ENCODE measurements around the gene FAM83C. TPM values are rescaled to one million over a fixed set of nuclear protein-coding genes. Genes with fewer than 3 reads are reported as not detected.
"Not testable (repeated sequence)": the region's sequence is repeated elsewhere in the genome, so short reads cannot be mapped to it uniquely, and the experiment has no call there.

Gene FAM83C
- total RNA-seq, 1 experiment from 2014 or later, result not detected

GRCh38 chr20:35253010-35253409 is 39.2 kb downstream of the FAM83C start:
- H3K36me3 ChIP-seq (ENCODE audit: insufficient read depth, low read length, poor library complexity, severe bottlenecking), result no peaks in the 10 kb centered on the region
- H3K27me3 ChIP-seq (replicated peaks; ENCODE audit: insufficient read depth, low read depth, low read length, poor library complexity), result no peaks in the 10 kb centered on the region
- BruUV-seq (replicated peaks), result no TSS peak
- H3K9me3 ChIP-seq (ENCODE audit: low read depth, low read length, poor library complexity, severe bottlenecking), result no peaks in the 10 kb centered on the region
- H3K4me3 ChIP-seq (ENCODE audit: low read depth, low read length, poor library complexity, severe bottlenecking), result no peak overlapping the region
- ChIA-PET POLR2A (ENCODE audit: low non-redundant PET) (interaction anchor here (0.7 kb wide), 1 partner anchor 42 kb away, joined by 18 read pairs; no protein-coding TSS in a partner anchor), CTCF (interaction anchor here (0.6 kb wide), 2 partner anchors 994 to 1341 kb away, joined by 4 to 8 read pairs; no protein-coding TSS in a partner anchor)
- no peaks in the 10 kb centered on the region for H3K4me1 ChIP-seq (ENCODE audit: insufficient read depth, low read length, poor library complexity, severe bottlenecking)
- no peak for TF ChIP-seq CTCF (conservative IDR thresholded peaks at IDR 0.05; ENCODE audit: low read depth, low read length)
- no peak for TF ChIP-seq EZH2 (IDR thresholded peaks at IDR 0.05; ENCODE audit: borderline replicate concordance, low read depth, low read length, poor library complexity, severe bottlenecking)
- H3K27ac ChIP-seq (ENCODE audit: low read depth, low read length, poor library complexity, severe bottlenecking), result no peak overlapping the region
- intact Hi-C loops (cut with micrococcal nuclease; ENCODE audit: unreplicated experiment), result no loop called here
- DNase-seq (ENCODE audit: low spot score), result no peak

GRCh38 chr20:35252598-35252997 is 39.6 kb downstream of the FAM83C start:
- intact Hi-C loops (cut with micrococcal nuclease; ENCODE audit: unreplicated experiment); H3K36me3 ChIP-seq (ENCODE audit: insufficient read depth, low read length, poor library complexity, severe bottlenecking); H3K9me3 ChIP-seq (ENCODE audit: low read depth, low read length, poor library complexity, severe bottlenecking); H3K4me1 ChIP-seq (ENCODE audit: insufficient read depth, low read length, poor library complexity, severe bottlenecking); H3K4me3 ChIP-seq (ENCODE audit: low read depth, low read length, poor library complexity, severe bottlenecking); DNase-seq (ENCODE audit: low spot score); H3K27ac ChIP-seq (ENCODE audit: low read depth, low read length, poor library complexity, severe bottlenecking); POLR2A ChIA-PET (ENCODE audit: low non-redundant PET); BruUV-seq (replicated peaks); CTCF ChIA-PET; H3K27me3 ChIP-seq (replicated peaks; ENCODE audit: insufficient read depth, low read depth, low read length, poor library complexity): not testable (repeated sequence)

- Histone ChIP-seq H3K27ac (ENCODE audit: low read depth, low read length, poor library complexity, severe bottlenecking) (no peak overlapping the region), H3K4me1 (ENCODE audit: insufficient read depth, low read length, poor library complexity, severe bottlenecking) (no peaks in the 10 kb centered on the region), H3K9me3 (ENCODE audit: low read depth, low read length, poor library complexity, severe bottlenecking) (no peaks in the 10 kb centered on the region), H3K36me3 (ENCODE audit: insufficient read depth, low read length, poor library complexity, severe bottlenecking) (no peaks in the 10 kb centered on the region), H3K27me3 (replicated peaks; ENCODE audit: insufficient read depth, low read depth, low read length, poor library complexity) (no peaks in the 10 kb centered on the region), H3K4me3 (ENCODE audit: low read depth, low read length, poor library complexity, severe bottlenecking) (no peak overlapping the region)
- TF ChIP-seq EZH2 (IDR thresholded peaks at IDR 0.05; ENCODE audit: borderline replicate concordance, low read depth, low read length, poor library complexity, severe bottlenecking) (no peak), CTCF (conservative IDR thresholded peaks at IDR 0.05; ENCODE audit: low read depth, low read length) (no peak)
- DNase-seq (ENCODE audit: low spot score), result no peak
- ChIA-PET POLR2A (ENCODE audit: low non-redundant PET) (no interaction called here), CTCF (no interaction called here)
- no TSS peak for BruUV-seq (replicated peaks)
- intact Hi-C loops (cut with micrococcal nuclease; ENCODE audit: unreplicated experiment), result no loop called here
Measured at GRCh38 chr20:35252037-35252461, 40.2 kb downstream of the FAM83C start.

- H3K36me3 ChIP-seq (ENCODE audit: insufficient read depth, low read length, poor library complexity, severe bottlenecking), result no peaks in the 10 kb centered on the region
- no TSS peak for BruUV-seq (replicated peaks)
- POLR2A ChIA-PET (ENCODE audit: low non-redundant PET), result no interaction called here
- DNase-seq (ENCODE audit: low spot score), result no peak
- no peak for TF ChIP-seq EZH2 (IDR thresholded peaks at IDR 0.05; ENCODE audit: borderline replicate concordance, low read depth, low read length, poor library complexity, severe bottlenecking)
- no peak for TF ChIP-seq CTCF (conservative IDR thresholded peaks at IDR 0.05; ENCODE audit: low read depth, low read length)
- no peaks in the 10 kb centered on the region for H3K4me1 ChIP-seq (ENCODE audit: insufficient read depth, low read length, poor library complexity, severe bottlenecking)
- H3K4me3 ChIP-seq (ENCODE audit: low read depth, low read length, poor library complexity, severe bottlenecking), result no peak overlapping the region
- CTCF ChIA-PET, result no interaction called here
- intact Hi-C loops (cut with micrococcal nuclease; ENCODE audit: unreplicated experiment), result no loop called here
- no peaks in the 10 kb centered on the region for H3K27me3 ChIP-seq (replicated peaks; ENCODE audit: insufficient read depth, low read depth, low read length, poor library complexity)
- H3K9me3 ChIP-seq (ENCODE audit: low read depth, low read length, poor library complexity, severe bottlenecking), result no peaks in the 10 kb centered on the region
- H3K27ac ChIP-seq (ENCODE audit: low read depth, low read length, poor library complexity, severe bottlenecking), result no peak overlapping the region
Measured at GRCh38 chr20:35251613-35251940, 40.6 kb downstream of the FAM83C start.

All from A673 (cell line).